Upper lobe of left lung (tissue), 6 donors: ENCODE results near the gene MAGI2. TPM values are rescaled to one million over a fixed set of nuclear protein-coding genes. Genes with fewer than 3 reads are reported as not detected.

Experiments
- ATAC-seq, 2 donors: fragments of 200-7000 bp; cut with Tn5 transposase; one replicate each; pipeline ENCODE4 v1.9.1; 2022; ENCODE audit warnings: mild to moderate bottlenecking in 2 of 2, moderate library complexity in 2 of 2; ENCODE audit not compliant: low FRiP score in 2 of 2
- DNase-seq, 2 donors: peaks; one replicate each; pipeline ENCODE4 v3.0.0-alpha.2; 2019 to 2020
- H3K27ac ChIP-seq, 4 donors: fragments of 200-600 bp; sonication (generic); one replicate each; pipeline ENCODE4 v1.5.1; 2016 to 2019
- H3K27me3 ChIP-seq, 4 donors: fragments of 200-600 bp; sonication (generic); one replicate each; pipeline ENCODE4 v1.5.1; 2017 to 2019
- H3K36me3 ChIP-seq, 4 donors: fragments of 200-600 bp; sonication (generic); one replicate each; pipeline ENCODE4 v1.5.1; 2016 to 2019
- H3K4me1 ChIP-seq, 4 donors: fragments of 200-600 bp; sonication (generic); one replicate each; pipeline ENCODE4 v1.5.1; 2018 to 2019
- H3K4me3 ChIP-seq, 4 donors: fragments of 200-600 bp; sonication (generic); one replicate each; pipeline ENCODE4 v1.5.1; 2017 to 2019; ENCODE audit warnings: mild to moderate bottlenecking in 2 of 4, moderate library complexity in 1 of 4
- H3K9me3 ChIP-seq, 4 donors: fragments of 200-600 bp; sonication (generic); one replicate each; pipeline ENCODE4 v1.5.1; 2018 to 2019
- EP300 ChIP-seq, 4 donors: sonication (generic); formaldehyde crosslinking; IDR thresholded peaks; one replicate each; pipeline ENCODE4 v1.5.1; 2017; ENCODE audit warnings: antibody characterized with exemption in 4 of 4, control low read depth in 2 of 4
- POLR2A ChIP-seq, 4 donors: fragments of 450-650 bp; IDR thresholded peaks; one replicate each; pipeline ENCODE4 v1.5.1; 2016 to 2017; ENCODE audit warnings: antibody characterized with exemption in 4 of 4, mild to moderate bottlenecking in 2 of 4
- POLR2AphosphoS5 ChIP-seq, 2 donors: sonication (generic); formaldehyde crosslinking; IDR thresholded peaks; one replicate each; pipeline ENCODE4 v1.5.1; 2017; ENCODE audit warnings: antibody characterized with exemption in 2 of 2
- WGBS, 2 donors: methylation state at CpG; one replicate each; pipeline ENCODE4 v1.1.5; 2017 to 2018; 5-methylcytosine and 5-hydroxymethylcytosine counted together
- total RNA-seq, 6 donors: library from RNA; depleted of rRNA in 4 of 6; stranded (reverse); fragments of >200 nt in 4 of 6; gene quantifications; one replicate each; pipeline versions ENCODE4 v1.1.0 to v1.2.1, GENCODE V29; 2016 to 2021
- TF ChIP-seq, protein P1 (sequence below), 6 experiments: fragments of 450-650 bp in 4 of 6; fragments of 200-600 bp in 2 of 6; sonication (generic) in 2 of 6; IDR thresholded peaks; one replicate each; pipeline ENCODE4 v1.5.1; 2016 to 2019; ENCODE audit warnings: antibody characterized with exemption in 6 of 6
- donor health status: DM: no; HTN: no; CAD: no; lungs with moderate emphysema.
- donor health status: DM: no; HTN: yes; CAD: no; lungs with severe emphysema.

The MAGI2 gene
- total RNA-seq, 6 donors from 2014 or later = 7.9 to 84.9 (median 11.8) TPM

DNA sequence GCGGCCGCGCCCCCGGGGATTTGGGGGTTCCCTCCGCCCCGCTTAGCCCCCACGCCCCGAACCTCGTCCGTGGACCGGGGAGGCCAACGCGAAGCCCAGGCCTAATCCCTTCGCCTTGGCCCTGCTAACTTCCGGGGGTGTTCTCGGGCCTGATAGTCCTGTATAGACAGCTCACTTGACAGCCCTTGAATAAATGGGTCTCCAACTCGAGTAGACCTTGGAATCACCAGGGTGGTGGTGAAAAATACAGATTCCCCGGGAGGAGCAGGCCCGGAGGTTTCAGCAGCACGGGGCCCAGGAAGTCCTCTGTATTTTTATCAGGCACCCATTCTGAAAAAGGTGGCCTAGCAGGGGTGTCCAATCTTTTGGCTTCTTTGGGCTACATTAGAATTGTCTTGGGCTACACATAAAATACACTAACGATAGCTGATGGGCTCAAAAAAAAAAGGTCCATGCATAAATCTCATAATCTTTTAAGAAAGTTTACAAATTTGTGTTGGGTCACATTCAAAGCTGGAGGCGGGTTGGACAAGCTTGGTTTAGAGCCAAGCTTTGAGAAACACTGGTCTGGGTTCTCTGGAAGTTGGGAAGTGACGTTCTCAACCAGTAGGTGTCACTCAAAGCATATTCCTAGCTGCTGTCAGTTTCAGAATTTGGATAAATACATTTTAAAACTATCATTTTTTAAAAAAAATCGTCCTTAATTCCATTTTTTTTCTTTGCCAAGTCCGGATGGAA, 1433.2 kb downstream of the MAGI2 start:
- DNase-seq (peak in 1 of 2 donors; percentile 58), ATAC-seq (peak; percentile 87 to 91)
- no peaks in the 10 kb centered on the region for H3K27me3 ChIP-seq
- peaks cover 6 to 25% (median 14%) of the 10 kb centered on the region in 4 donors for H3K4me1 ChIP-seq
- H3K27ac ChIP-seq = peak overlapping the region; percentile 94 to 98 (median 96)
- H3K36me3 ChIP-seq = no peaks in the 10 kb centered on the region
- WGBS, 2 donors = 1% methylated on average over 9 to 10 of the region's 25 CpGs
- TF ChIP-seq, protein P1, sequence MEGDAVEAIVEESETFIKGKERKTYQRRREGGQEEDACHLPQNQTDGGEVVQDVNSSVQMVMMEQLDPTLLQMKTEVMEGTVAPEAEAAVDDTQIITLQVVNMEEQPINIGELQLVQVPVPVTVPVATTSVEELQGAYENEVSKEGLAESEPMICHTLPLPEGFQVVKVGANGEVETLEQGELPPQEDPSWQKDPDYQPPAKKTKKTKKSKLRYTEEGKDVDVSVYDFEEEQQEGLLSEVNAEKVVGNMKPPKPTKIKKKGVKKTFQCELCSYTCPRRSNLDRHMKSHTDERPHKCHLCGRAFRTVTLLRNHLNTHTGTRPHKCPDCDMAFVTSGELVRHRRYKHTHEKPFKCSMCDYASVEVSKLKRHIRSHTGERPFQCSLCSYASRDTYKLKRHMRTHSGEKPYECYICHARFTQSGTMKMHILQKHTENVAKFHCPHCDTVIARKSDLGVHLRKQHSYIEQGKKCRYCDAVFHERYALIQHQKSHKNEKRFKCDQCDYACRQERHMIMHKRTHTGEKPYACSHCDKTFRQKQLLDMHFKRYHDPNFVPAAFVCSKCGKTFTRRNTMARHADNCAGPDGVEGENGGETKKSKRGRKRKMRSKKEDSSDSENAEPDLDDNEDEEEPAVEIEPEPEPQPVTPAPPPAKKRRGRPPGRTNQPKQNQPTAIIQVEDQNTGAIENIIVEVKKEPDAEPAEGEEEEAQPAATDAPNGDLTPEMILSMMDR (IDR thresholded peaks at IDR 0.05) = peak; percentile 37 to 77 (median 62)
- TF ChIP-seq POLR2A (IDR thresholded peaks at IDR 0.05) = no peak
- peak overlapping the region; percentile 45 to 67 (median 58) for H3K4me3 ChIP-seq
- no peaks in the 10 kb centered on the region for H3K9me3 ChIP-seq

DNA sequence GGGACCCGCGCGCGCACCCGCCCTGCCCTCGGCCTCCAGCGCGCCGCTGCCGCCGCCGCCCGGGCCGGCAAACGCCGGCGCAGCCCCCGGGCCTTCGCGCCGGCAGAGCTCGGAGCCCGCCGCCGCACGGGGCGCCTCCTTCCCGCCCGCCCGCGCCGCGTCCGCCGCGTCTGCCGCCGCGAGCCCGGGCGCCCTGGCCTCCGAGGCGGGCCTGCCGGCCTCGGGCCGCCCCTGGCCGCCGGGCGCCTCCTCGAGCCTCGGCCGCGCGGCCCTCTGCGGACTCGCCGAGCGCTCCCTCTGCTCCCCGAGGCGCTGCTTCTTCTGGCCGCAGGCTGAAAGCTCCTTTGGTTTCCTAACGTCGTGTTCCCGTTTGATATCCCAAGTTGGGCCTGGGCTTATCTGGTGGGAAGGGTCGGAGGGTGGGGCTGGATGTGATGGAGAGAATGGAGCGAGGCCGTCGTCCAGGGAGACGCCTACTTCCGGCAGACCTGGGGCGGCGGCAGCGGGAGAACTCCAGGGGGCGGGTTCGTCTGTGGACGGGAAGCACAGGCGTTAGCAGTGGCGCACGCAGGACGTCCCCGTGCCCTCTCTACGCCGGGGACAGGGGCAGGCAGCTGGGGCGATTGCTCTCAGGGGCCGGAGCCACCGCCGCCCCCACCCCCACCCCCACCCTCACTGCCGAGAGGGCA, 1433.9 kb downstream of the MAGI2 start:
- Histone ChIP-seq H3K9me3 (no peaks in the 10 kb centered on the region), H3K36me3 (no peaks in the 10 kb centered on the region), H3K4me1 (peaks cover 6 to 25% (median 14%) of the 10 kb centered on the region in 4 donors), H3K4me3 (peak overlapping the region; percentile 45 to 67 (median 58)), H3K27me3 (no peaks in the 10 kb centered on the region), H3K27ac (peak overlapping the region; percentile 94 to 98 (median 96))
- peak in 2 of 4 donors; percentile 29 to 73 for TF ChIP-seq POLR2A (IDR thresholded peaks at IDR 0.05)
- TF ChIP-seq, protein P1 (IDR thresholded peaks at IDR 0.05) = peak in 1 of 6 experiments; percentile 12
- TF ChIP-seq EP300 (IDR thresholded peaks at IDR 0.05) = no peak
- peak; percentile 68 to 75 for TF ChIP-seq POLR2AphosphoS5 (IDR thresholded peaks at IDR 0.05)
- DNase-seq (peak; percentile 91 to 94), ATAC-seq (peak; percentile 95 to 98)
- WGBS, 2 donors = 1% methylated on average over 17 of the region's 88 CpGs; no CpG with 5 or more reads in 1 of the 2 donors

DNA sequence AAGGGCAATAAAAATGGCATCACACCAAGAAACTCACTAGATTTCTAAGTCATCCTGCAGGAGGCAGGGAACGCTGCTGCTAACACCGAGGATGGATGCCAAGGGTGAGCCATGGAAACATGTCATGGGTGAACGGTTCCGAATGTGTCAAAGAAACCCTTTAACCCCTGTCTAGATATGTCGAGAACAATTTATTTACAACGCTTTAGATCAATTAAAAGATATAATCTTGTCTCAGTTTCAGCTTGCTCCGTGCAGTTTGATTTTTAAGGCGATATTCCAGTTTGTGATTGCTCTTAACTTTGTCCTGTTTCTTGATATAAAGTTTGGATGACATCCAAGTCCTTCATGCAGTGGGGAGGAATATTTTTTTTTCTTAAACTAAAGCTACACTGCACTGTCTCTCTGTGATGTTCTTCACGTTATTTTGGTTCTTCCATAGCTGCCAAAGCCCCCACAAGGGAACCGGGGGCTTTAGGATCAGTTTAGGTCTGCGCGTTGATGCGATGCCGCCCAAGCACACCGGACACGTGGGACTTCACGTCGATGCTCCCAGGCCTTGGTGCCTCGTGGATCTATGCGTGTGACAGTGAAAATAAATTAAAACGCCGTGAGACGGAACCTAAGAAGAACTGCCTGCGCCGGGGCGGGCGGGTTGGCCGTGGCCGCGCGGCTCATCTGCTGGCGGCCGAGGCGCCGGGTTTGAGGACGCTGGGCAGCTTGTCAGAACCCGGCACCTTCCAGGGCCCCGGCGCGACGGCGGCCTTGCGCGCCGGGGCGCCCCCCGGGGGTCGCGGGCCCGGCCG, 1434.6 kb downstream of the MAGI2 start:
- WGBS, 2 donors = 17 to 18% methylated on average over 27 to 45 of the region's 51 CpGs
- DNase-seq (peak in 1 of 2 donors; percentile 90), ATAC-seq (no peak)
- no peaks in the 10 kb centered on the region for H3K9me3 ChIP-seq
- no peak for TF ChIP-seq POLR2AphosphoS5 (IDR thresholded peaks at IDR 0.05)
- TF ChIP-seq, protein P1 (IDR thresholded peaks at IDR 0.05) = no peak
- no peak for TF ChIP-seq EP300 (IDR thresholded peaks at IDR 0.05)
- H3K27ac ChIP-seq = peak overlapping the region; percentile 64 to 88 (median 82)
- H3K36me3 ChIP-seq = no peaks in the 10 kb centered on the region
- peak overlapping the region; percentile 46 to 67 (median 52) for H3K4me3 ChIP-seq
- peaks cover 6 to 25% (median 14%) of the 10 kb centered on the region in 4 donors for H3K4me1 ChIP-seq
- no peaks in the 10 kb centered on the region for H3K27me3 ChIP-seq

DNA sequence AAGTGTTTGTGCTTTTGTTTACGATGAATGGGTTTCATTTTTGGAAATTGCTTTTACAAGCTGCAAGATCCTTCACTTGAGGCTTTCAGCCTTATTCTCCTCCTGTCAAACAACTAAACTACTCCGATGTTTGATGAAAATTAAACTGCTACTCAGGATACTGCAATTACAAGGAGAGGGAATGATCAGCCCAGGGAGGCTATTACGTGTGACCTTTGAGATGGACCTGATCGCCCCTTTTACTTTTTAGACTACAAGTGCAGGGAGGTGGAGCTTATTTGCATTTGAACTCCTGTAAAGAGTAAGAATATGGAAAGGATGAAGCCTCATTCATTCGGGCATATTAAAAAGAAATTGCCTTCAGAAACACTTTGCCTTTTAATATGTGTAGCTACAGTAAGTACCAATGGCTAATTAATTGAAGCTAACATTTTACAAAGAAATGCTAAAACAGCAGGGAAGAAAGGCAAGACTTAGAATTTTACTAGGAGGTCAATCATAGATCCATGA, 1435.8 kb downstream of the MAGI2 start:
- ATAC-seq = no peak
- DNase-seq = no peak
- Histone ChIP-seq H3K36me3 (no peaks in the 10 kb centered on the region), H3K4me3 (no peak overlapping the region), H3K4me1 (peaks cover 6 to 25% (median 14%) of the 10 kb centered on the region in 4 donors), H3K27ac (no peak overlapping the region), H3K9me3 (no peaks in the 10 kb centered on the region), H3K27me3 (no peaks in the 10 kb centered on the region)
- WGBS, 2 donors = 82 to 87% methylated on average over 5 of the region's 5 CpGs
- TF ChIP-seq POLR2AphosphoS5 (IDR thresholded peaks at IDR 0.05) (no peak), POLR2A (IDR thresholded peaks at IDR 0.05) (no peak), EP300 (IDR thresholded peaks at IDR 0.05) (no peak)
- TF ChIP-seq, protein P1 (IDR thresholded peaks at IDR 0.05) = no peak
